Mesothelial cell of epicardium (in vitro differentiated cells): ENCODE measurements around the gene SLC37A1. TPM values are rescaled to one million over a fixed set of nuclear protein-coding genes. Genes with fewer than 3 reads are reported as not detected.

Experiments used
- DNase-seq, 2 experiments: peaks; one replicate each; pipeline ENCODE4 v3.0.0; 2021; ENCODE audit warnings: low spot score in 2 of 2; ENCODE audit not compliant: unreplicated experiment in 2 of 2
- H3K27ac Mint-ChIP-seq: 2 replicates; pipeline ENCODE4 v1.8.0; 2021; ENCODE audit warnings: mixed read lengths
- H3K27me3 Mint-ChIP-seq: 2 replicates; pipeline ENCODE4 v1.8.0; 2021; ENCODE audit warnings: low read depth, mixed read lengths
- H3K36me3 Mint-ChIP-seq: 2 replicates; pipeline ENCODE4 v1.8.0; 2021; ENCODE audit warnings: mixed read lengths
- H3K4me1 Mint-ChIP-seq: 2 replicates; pipeline ENCODE4 v1.8.0; 2021; ENCODE audit warnings: mixed read lengths
- H3K4me3 Mint-ChIP-seq: 2 replicates; pipeline ENCODE4 v1.8.0; 2021; ENCODE audit warnings: mild to moderate bottlenecking, moderate library complexity, mixed read lengths
- H3K9me3 Mint-ChIP-seq: 2 replicates; pipeline ENCODE4 v1.8.0; 2021; ENCODE audit warnings: mixed read lengths
- total RNA-seq: library from RNA; stranded (reverse); gene quantifications from 3 replicates; pipeline ENCODE4 v1.2.1, GENCODE V29; 2021
- TF ChIP-seq, protein P1 (sequence below): fragments of 200-600 bp; sonication (generic); IDR thresholded peaks from one replicate; pipeline ENCODE4 v1.5.0; 2021; ENCODE audit warnings: antibody characterized with exemption; ENCODE audit not compliant: unreplicated experiment

SLC37A1 gene
- total RNA-seq, 1 donor from 2014 or later = 13.0 TPM

DNA sequence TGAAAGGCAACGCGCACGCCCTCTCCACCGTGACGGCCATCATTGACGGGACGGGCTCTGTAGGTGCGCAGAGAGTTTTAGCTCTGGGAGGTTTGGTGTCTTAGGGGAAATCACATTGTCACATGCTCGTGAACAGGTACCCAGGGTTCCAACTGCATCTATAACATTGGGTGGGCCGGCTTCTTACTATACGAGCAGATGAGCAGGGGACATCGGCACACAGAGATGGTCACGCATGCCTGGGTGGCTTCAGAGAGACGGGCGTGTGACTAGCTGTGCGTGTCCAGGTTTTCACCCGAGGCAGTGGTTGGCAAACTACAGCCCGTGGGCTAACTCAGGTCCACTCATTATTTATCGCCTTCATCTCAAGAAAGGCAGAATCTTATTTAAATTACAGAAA lies 54.7 kb downstream of the SLC37A1 start:
- H3K27ac Mint-ChIP-seq = no peak overlapping the region
- TF ChIP-seq, protein P1, sequence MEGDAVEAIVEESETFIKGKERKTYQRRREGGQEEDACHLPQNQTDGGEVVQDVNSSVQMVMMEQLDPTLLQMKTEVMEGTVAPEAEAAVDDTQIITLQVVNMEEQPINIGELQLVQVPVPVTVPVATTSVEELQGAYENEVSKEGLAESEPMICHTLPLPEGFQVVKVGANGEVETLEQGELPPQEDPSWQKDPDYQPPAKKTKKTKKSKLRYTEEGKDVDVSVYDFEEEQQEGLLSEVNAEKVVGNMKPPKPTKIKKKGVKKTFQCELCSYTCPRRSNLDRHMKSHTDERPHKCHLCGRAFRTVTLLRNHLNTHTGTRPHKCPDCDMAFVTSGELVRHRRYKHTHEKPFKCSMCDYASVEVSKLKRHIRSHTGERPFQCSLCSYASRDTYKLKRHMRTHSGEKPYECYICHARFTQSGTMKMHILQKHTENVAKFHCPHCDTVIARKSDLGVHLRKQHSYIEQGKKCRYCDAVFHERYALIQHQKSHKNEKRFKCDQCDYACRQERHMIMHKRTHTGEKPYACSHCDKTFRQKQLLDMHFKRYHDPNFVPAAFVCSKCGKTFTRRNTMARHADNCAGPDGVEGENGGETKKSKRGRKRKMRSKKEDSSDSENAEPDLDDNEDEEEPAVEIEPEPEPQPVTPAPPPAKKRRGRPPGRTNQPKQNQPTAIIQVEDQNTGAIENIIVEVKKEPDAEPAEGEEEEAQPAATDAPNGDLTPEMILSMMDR = no peak
- H3K27me3 Mint-ChIP-seq = no peaks in the 10 kb centered on the region
- peak in 1 of 2 experiments; percentile 7 for DNase-seq
- no peak overlapping the region for H3K4me3 Mint-ChIP-seq
- peaks cover 17% of the 10 kb centered on the region for H3K36me3 Mint-ChIP-seq
- no peaks in the 10 kb centered on the region for H3K4me1 Mint-ChIP-seq
- no peaks in the 10 kb centered on the region for H3K9me3 Mint-ChIP-seq

DNA sequence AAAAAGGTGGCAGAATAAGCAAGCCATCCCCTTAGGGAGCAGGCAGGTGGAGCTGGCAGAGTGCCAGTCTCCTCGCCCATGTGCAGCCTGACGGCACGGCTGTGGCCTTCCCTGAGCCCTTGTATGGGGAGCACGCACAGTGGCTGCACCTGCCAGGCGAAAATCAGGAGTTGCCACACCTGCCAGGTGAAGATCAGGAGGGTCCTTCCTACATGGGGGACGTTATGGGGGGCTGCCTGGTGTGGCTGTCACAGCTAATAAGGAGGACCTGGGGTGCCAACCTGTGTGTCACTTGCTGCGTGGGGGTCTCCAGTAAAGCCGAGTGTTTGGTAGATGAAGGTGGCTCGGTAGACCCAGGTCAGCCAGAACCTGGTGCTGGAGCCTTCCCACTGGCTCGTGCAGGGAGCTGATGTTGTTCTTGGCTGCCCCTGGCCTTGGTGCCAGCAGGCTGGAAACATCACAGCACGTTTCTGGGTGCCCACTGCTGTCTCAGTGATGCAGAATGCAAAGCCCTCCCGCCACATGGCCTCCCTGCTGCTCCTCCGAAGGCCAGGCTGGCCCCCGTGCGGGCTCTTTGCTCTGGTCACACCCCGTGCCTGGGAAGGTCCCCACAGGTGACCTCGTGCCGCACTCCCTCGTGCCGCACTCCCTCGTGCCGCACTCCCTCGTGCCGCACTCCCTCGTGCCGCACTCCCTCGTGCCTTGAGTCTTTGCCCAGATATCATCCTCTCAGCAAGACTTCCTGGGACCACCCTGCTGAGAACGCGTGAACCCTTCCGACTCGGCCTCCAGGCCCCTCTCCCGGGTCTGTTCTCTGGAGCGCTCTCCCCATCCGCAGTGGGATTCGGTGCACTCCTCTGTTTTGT lies 55.4 kb downstream of the SLC37A1 start:
- Mint-ChIP-seq H3K4me3 (no peak overlapping the region), H3K36me3 (peaks cover 14% of the 10 kb centered on the region), H3K9me3 (no peaks in the 10 kb centered on the region), H3K27ac (no peak overlapping the region), H3K27me3 (no peaks in the 10 kb centered on the region), H3K4me1 (no peaks in the 10 kb centered on the region)
- TF ChIP-seq, protein P1 = no peak
- DNase-seq = peak in 1 of 2 experiments; percentile 17

DNA sequence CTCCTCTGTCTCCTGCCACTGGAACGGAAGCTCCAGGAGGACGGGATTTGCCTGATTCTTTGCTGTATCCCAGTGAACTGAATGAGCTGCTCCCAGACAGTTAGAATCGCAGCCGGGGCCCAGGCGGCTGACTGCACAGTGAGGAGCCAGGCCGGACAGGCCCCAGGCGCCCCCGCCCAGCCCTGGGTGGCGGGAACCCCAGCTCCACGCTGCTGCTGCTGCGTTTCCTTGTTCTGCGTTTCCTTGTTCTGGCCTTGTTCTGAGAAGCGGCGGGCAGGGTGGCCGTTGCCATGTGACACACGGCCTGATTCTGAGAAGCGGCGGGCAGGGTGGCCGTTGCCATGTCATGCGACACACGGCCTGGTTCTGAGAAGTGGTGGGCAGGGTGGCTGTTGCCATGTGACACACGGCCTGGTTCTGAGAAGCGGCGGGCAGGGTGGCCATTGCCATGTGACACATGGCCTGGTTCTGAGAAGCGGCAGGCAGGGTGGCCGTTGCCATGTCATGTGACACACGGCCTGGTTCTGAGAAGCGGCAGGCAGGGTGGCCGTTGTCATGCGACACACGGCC lies 56.2 kb downstream of the SLC37A1 start:
- Mint-ChIP-seq H3K4me3 (no peak overlapping the region), H3K27me3 (no peaks in the 10 kb centered on the region), H3K36me3 (peaks cover 14% of the 10 kb centered on the region), H3K27ac (no peak overlapping the region), H3K4me1 (no peaks in the 10 kb centered on the region), H3K9me3 (no peaks in the 10 kb centered on the region)
- DNase-seq = peak in 1 of 2 experiments; percentile 7
- TF ChIP-seq, protein P1 = no peak

DNA sequence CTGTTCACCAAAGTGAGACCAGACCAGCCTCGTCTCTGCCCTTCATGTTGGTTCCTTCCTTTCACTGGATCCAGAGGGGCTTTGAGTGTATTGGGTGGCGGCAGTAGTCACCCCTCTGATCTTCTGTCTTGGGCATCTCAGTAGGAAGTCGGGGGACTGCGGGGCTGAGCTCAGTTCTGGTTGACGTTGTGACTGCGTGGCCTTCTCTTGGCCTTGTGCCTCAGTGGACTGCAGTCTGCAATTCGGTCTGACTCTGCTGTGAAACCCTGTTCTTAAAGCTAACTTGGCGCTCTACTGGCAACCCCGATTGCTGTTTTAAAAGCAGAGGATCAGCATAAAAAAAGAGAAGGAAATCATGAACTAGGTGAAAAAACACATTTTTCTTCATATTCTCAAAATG lies 56.7 kb downstream of the SLC37A1 start:
- no peak overlapping the region for H3K27ac Mint-ChIP-seq
- H3K4me3 Mint-ChIP-seq = no peak overlapping the region
- no peaks in the 10 kb centered on the region for H3K27me3 Mint-ChIP-seq
- no peak for DNase-seq
- no peaks in the 10 kb centered on the region for H3K4me1 Mint-ChIP-seq
- H3K9me3 Mint-ChIP-seq = no peaks in the 10 kb centered on the region
- TF ChIP-seq, protein P1 = no peak
- H3K36me3 Mint-ChIP-seq = peaks cover 14% of the 10 kb centered on the region

DNA sequence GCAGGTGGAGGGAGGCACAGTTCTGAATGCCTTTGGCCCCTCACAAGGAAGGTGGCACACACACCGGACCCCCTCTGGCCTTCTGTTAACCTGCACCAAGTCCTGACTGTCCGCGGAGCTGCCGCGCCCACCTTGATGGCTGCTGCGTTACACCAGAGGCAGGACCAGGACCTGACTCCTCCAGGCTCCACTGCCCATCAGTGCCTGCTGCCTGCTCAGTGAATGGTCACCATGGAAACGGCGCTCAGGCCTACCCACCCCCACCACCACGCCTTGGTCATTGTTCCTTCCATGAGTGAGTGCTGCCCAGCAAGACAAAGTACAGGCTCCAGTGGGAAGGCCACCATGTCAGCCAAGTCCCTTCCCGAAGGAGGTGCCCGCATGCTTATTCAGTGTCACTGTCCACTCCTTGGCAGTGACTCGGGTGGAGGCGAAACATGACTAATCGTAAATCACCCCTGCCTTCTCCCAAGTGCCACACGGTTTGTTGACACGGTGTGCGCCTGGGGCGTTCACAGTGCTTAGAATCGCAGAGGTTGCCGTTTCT lies 57.3 kb downstream of the SLC37A1 start:
- no peak overlapping the region for H3K27ac Mint-ChIP-seq
- no peaks in the 10 kb centered on the region for H3K27me3 Mint-ChIP-seq
- no peaks in the 10 kb centered on the region for H3K4me1 Mint-ChIP-seq
- H3K36me3 Mint-ChIP-seq = peaks cover 18% of the 10 kb centered on the region
- no peak for DNase-seq
- peaks cover 3% of the 10 kb centered on the region for H3K9me3 Mint-ChIP-seq
- TF ChIP-seq, protein P1 = no peak
- no peak overlapping the region for H3K4me3 Mint-ChIP-seq
